DMS79 treated with DMSO at 0.1 percent for 48 hours (cell line): Measurements from ENCODE around the gene TULP4.
A peak's percentile ranks its signal among the peaks of the same experiment; 100 is the strongest.
"Not testable (repeated sequence)": the region's sequence is repeated elsewhere in the genome, so short reads cannot be mapped to it uniquely, and the experiment has no call there.

Experiments
- DNase-seq: peaks from one replicate; lab custom pipeline; 2025; lab: John Stamatoyannopoulos, UW

The TULP4 gene

GRCh38 chr6:158531970-158532369 is 219.7 kb downstream of the TULP4 start:
- no peak for DNase-seq

- peak; percentile 70 for DNase-seq
These were observed 224.0 kb downstream of the TULP4 start for GRCh38 chr6:158536084-158536890.

DNA sequence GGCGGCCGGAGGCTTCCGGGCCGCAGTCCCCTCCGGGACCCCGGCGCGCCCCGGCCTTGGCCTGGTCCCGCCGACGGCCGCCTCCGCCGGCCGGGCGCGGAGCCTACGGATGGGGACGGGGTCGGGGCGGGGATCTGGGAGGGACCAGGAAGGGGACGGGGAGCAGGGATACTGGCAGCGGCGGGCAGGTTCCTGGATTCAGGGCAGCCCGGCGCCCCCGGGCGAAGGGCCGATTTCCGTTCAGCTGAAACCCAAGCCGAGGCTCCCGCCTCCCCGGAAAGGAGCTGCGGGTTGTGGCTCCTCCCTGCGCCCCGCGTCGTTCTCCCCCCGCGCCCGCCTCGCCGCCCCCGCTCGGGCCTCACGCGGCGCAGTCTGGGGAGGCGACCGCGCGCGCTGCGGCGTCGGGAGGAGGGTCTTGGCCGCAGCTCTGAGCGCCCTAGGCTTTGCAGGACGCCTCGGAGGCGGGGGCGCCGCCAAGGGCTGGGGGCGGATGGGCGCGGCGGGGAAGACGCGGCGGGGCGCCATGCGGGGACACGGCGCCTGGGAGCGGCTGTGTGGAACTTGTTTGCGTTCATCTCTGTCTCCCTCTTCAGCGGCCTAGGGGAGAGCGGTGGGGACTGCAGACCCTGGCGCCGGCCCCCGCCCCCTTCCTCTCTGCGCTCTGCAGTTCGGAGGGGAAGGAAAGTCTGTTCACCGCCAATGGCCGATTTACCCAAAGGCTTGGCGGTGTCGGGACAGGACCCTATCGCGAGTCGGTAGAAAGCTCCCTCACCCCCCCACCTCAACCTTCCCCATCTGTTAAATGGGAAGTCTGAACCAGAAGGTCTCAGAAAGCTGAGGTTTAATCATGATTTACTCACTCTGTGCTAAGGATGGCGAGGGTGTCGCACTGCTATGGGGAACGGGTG is 224.9 kb downstream of the TULP4 start:
- DNase-seq, result peak; percentile 60

DNA sequence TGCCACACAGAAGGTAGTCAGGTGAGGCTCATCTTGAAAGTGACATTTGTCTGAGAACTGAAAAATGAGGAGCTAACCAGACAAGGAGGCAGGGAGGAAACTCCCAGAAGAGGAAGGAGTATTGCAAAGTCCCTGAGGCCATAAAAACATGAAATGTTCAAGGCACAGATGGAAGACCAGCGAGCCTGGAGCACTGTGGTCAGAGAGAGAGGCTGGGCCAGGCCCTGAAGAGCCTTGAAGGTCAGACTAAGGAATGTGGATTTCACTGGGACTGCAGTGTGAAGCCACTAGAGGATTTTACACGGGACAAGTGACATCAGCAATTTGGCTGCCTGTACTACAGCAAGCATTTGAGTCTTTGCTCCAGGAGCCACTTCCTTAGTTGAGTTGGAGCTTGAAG is 226.5 kb downstream of the TULP4 start:
- DNase-seq, result no peak

DNA sequence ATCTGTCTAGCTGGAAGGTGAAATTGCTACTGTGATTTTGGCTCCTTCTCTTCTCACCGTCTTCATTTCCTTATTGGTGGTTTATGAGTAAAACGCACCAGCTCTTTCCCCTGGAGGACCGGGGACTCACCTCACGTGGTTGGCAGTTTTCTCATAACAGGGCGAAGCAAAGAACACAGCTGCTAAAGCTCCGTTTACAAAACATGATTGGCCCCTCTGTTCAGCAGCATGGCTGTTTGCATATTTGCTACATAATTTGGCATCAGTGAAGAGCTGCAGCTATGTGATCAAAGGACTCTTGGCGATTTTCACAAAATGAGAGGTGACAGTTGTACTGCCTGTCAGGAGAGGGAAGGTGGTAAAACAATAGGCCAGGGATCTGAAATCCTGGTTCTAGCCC is 227.1 kb downstream of the TULP4 start:
- DNase-seq, result no peak

DNA sequence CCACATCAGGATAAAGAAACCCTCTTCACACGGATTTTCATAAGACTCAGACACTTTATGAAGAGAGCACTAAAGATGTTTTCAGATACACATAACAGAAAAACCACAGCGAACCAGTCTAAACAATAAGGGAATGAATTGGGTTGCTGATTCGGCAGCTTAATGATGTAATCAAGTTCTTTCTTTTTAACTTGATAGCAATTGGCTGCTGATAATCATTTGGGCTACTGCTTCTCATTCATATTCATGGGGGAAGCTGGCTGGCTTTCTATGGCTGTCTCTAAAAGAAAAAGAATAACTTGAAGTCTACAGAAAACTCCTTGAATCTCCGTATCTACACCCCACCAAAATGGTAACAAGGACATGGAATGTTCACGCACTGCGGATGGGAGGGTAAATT is 227.6 kb downstream of the TULP4 start:
- no peak for DNase-seq

GRCh38 chr6:158543606-158544185 is 231.4 kb downstream of the TULP4 start:
- DNase-seq, result no peak

GRCh38 chr6:158544428-158544827 is 232.2 kb downstream of the TULP4 start:
- DNase-seq, result no peak

DNA sequence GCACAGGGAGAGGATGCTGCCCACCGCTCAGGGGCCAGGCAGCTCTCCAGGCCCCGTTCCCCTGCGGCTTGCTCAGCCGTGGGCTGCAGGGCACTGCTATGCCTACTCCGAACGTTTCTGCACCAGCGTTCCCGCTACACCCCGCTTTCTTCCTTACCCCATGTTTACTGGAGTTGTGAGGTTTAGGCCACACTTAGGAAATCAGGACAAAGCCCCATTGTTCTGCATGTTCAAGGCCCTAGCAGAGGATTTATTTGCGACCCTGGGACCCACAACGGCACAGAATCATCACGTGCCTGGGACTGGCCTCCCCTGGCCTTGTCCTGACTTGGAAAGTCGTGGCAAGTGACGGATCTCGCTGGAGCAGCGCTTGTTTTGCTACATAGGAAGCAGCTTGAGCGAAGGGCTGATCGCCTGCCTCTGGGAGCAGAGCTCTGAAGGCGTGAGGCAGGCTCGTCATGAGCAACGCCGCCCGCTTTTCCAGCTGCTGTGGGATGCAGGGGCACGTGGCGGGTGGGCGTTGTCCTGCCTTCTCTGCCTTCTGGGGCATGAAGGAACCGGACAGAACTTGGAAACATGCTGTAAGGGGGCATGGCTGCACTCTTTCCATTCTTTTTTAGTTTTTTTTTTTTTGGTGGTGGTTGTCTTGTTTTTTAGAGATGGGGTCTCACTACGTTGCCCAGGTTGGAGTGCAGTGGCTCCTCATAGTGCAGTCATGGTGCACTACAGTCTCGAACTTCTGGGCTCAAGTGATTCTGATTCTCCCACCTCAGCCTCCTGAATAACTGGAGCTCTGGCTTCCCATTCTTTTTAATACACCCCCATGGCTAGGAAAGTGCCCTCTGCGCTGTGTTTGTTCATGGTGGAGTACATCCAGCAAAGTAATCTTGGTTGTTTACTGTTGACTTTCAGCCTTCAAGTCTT is 233.0 kb downstream of the TULP4 start:
- no peak for DNase-seq

GRCh38 chr6:158548418-158549161 is 236.3 kb downstream of the TULP4 start:
- no peak for DNase-seq

GRCh38 chr6:158552055-158552795 is 240.0 kb downstream of the TULP4 start:
- no peak for DNase-seq

GRCh38 chr6:158552796-158553138 is 240.5 kb downstream of the TULP4 start:
- no peak for DNase-seq

- no peak for DNase-seq
These were observed 242.5 kb downstream of the TULP4 start for GRCh38 chr6:158554611-158555361.

GRCh38 chr6:158556113-158556512 is 243.8 kb downstream of the TULP4 start:
- DNase-seq, result no peak

GRCh38 chr6:158557110-158557509 is 244.8 kb downstream of the TULP4 start:
- DNase-seq, result not testable (repeated sequence)

DNA sequence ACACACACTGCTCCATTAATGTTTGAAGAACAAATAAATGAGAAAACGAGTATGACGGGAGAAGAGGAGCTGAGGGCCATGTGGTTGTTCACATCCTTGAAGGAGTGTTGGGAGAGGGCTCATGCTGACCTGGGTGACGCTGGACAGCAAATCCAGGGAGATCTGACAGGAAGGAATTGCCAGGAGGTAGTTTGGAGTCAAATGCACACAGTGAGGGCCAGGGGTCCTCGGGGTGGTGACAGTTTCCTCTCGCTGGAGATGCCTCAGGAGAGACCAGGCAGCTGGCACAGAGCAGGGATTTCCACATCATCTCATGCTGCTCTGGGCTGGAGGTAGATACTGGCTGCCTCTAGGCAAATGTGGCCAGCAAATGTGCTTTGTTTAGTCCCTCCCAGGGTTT is 245.7 kb downstream of the TULP4 start:
- no peak for DNase-seq

DNA sequence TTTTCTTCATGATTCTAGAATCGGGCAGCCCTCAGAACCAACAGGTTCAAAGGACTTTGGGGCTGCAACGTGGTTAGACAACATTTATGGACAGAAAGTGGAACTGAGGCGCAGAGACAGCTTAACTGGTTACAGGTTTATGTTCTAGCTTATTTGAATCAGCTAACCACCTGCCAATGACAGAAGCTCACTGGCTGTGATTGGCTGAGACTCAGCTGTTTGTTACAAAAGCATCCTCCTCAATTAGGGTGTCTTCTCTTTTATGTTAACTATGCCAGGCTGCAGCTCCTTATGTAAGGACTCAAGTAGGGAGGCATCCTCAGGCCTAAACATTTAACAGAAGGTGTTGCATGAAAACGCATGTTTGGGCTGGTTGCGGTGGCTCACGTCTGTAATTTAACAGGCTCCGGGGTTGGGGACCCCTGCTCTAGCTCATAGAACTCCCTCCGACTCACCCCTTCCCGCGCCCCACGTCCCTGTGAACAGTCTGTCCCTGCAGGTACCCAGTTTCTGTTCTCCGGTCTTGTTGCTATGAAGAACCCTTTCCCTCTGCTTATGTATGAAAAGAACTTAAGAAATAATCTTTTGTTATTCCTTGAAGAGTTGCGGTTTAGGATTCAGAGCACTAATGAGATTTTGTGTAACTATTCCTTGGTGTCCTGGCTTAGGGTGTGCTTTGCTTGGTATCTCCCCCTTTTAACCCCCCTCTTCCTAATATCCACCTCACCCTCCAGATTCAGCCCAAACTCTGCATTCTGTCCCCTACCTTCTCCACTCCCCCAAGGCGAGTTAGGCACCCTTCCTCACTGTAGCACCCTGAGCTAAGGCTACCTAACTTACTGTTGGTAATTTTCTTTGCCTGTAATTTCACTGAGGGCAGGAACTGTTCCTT is 246.4 kb downstream of the TULP4 start:
- DNase-seq, result no peak

DNA sequence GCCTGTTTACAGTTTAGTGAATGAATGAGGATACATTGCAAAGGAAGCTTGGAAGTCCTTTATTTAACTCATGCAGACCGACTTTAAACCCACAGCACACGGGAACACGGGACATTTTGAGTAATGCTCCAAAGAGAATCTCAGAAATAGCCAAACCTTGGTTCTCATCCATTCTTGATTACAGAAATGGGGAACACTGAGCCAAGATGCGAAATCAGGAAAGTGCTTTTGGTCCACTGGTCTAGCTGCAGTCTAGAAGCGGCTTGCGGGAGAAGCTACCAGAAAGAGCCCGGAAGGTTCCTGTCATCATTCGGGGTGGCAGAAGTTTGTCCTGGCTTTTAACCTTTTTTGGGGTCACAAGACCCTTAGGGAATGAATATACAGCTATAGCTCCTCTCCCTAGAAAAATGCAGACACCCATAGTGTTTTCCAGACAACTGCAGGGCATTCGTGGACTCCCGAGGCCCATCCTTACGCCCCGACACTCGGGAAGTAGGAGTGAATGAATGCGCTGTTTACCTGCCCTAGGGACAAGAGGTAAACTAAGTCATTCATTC is 247.2 kb downstream of the TULP4 start:
- DNase-seq, result no peak
